ENCODE results near the gene JOSD1.
A peak's percentile ranks its signal among the peaks of the same experiment; 100 is the strongest.

JOSD1 gene

DNA sequence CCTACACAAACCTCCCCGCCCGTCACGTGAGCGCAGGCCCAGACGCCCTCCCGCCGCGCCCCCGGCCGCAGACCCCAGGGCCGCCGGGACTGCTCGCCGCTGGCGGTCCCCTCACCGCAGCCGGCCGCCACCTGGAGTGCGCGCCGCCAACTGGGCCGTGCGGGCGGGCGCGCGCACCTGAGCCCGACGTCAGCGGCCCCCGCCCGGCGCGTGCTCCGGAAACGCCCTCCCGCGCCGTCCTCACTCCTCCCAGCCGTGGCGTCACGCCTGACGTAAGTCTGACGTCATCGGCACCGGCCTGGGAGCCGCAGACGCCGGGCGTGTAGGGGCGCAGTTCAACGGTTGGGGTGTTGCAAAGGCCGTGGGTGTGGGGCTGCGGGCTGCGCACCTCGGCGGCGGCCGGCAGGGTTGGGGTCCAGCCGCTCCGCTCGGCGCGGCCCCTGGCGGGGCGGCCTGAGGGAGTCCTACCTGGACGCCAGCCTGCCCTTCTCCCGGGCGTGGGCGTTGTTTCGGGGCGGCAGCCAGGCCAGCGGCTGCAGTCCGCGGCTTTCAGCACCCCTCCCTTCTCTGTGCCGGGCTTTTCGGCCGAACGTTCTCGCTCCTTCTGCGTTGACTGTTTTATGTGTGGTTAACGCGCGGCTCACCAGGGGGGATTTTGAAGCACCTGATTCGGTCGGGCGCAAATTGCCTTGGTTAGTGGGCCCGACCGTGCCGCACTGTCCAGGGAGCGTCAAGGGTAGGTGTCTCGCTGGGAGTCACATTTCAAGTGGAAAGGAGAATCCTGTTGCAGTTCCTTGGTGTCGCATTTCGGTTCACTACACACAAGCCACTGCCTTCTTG, at the start of gene JOSD1:
Gene JOSD1 (minus strand): TSS at position 155 of the 840 bp plus-strand sequence. CDS start 956 bp downstream, outside the sequence.
- H3K4me2 ChIP-seq = peak within 1 kb of the TSS; percentile 83
- H3K9me3 ChIP-seq = no peaks in the 10 kb centered on the region
- H3K36me3 ChIP-seq = 0 out of 2 replicates have a peak, but pooled peaks cover 4% of the 10 kb centered on the region
- H3K27ac ChIP-seq = peak within 1 kb of the TSS; percentile 92
- H3K4me3 ChIP-seq = peak within 1 kb of the TSS; percentile 95
- no peaks in the 10 kb centered on the region; the same call in 1 of the 2 replicates for H3K27me3 ChIP-seq
- H3K9ac ChIP-seq = peak within 1 kb of the TSS; percentile 94
- no peak for TF ChIP-seq Cebpa-rat (IDR thresholded peaks at IDR 0.05)
- peaks cover 33% of the 10 kb centered on the region for H4K20me1 ChIP-seq
- peaks cover 62% of the 10 kb centered on the region for H3K4me1 ChIP-seq

DNA sequence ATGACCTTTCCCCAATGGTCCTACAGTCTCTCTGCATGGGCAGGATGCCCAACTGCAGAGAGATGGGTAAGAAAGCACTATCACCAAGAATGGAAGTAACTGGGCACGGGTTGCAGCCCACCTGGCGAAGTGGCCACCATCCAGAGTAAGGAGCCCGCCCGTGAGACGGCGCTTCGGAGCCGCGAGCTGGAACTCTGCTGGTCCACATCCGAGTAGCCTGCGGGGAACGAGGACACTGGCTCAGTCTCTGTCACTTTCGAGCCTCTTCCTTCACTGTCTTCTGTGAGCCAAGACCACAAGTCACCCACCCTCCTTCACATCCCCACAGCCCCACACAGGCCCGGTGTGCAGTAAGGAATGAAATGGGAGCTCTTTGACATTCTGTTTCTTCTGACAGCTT, 49.4 kb upstream of the JOSD1 start:
- peaks cover 82% of the 10 kb centered on the region for H3K36me3 ChIP-seq
- H3K9me3 ChIP-seq = no peaks in the 10 kb centered on the region
- no peaks in the 10 kb centered on the region for H3K27me3 ChIP-seq
- H3K4me2 ChIP-seq = peak overlapping the region; percentile 96
- peaks cover 93% of the 10 kb centered on the region for H4K20me1 ChIP-seq
- peak overlapping the region; percentile 95; the same call in 1 of the 2 replicates for H3K9ac ChIP-seq
- H3K4me3 ChIP-seq = no peak overlapping the region
- H3K27ac ChIP-seq = peak overlapping the region; percentile 96
- peaks cover 58% of the 10 kb centered on the region for H3K4me1 ChIP-seq
- TF ChIP-seq Cebpa-rat (IDR thresholded peaks at IDR 0.05) = no peak

DNA sequence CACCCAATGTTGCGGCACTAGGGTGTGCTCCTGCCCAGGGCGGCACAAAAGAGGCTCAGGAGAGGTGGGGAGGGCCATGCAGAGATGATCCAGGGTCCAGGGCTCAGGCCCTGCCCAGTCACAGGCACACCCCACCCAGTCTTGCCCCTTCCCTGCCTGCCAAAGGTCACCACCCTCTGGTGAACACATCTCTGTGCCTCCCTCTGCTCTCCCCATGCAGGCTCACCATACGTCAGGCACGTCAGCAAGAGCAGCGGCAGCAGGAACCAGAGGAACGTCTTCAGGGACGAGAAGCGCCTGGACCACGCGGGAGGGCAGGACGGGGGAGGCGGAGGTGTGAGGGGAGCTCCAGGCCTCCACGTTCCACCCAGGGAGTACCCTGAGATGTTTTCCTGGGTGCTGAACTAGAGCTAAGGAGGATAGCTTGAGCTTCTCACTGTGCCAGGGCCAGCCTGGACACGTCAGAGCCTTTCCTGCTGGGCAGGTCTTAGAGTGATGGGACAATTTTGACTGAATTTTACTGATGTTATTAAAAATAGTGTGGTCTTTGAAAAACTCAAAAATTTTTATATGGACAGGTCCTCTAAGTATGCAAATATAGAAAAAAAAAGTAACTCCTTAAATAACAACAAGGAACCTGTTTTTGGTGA, 47.9 kb upstream of the JOSD1 start:
- peak overlapping the region; percentile 16; the same call in 1 of the 2 replicates for H3K4me2 ChIP-seq
- peaks cover 97% of the 10 kb centered on the region for H3K36me3 ChIP-seq
- H3K9me3 ChIP-seq = no peaks in the 10 kb centered on the region
- peak overlapping the region; percentile 96; the same call in 1 of the 2 replicates for H3K27ac ChIP-seq
- peaks cover 96% of the 10 kb centered on the region for H4K20me1 ChIP-seq
- H3K4me1 ChIP-seq = peaks cover 53% of the 10 kb centered on the region
- H3K4me3 ChIP-seq = no peak overlapping the region
- no peak for TF ChIP-seq Cebpa-rat (IDR thresholded peaks at IDR 0.05)
- H3K9ac ChIP-seq = no peak overlapping the region
- H3K27me3 ChIP-seq = no peaks in the 10 kb centered on the region

DNA sequence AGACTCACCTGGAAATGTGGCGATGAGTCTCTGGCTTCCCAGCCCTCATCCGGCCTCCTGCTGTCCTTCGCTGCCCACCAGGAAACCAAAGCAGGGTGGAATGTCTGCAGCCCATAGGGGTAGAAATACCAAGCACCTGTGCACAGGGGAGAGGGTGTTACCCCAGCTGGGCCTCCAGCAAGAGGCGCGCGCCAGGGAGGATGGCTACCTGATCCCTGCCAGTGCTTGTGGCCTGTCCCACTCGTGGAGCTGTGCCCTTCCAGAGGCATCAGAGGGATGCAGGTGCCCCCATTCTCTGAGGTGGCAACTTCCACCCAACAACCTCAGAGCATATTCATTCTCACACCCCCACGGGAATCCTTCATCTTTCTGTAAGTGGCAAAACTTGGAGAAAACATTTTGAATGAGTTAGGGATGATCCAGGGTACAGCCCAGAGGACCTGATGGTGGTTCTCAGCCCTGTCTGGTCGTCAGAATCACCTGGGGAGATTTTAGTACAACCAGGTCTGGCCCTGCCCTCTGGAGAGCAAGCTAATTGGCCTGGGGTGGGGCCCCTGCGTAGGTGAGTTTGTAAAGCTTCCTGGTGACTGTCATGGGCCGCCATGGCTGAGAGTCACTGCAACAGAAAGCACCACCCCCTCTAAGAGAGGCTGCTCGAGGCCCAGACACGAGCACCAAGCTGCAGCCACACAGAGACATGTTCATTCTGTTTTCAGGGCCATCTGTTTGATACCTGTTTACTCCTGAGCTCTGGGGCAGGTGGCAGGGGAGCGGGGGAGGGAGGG, 45.1 kb upstream of the JOSD1 start:
- Histone ChIP-seq H3K4me1 (peaks cover 41% of the 10 kb centered on the region), H3K27me3 (no peaks in the 10 kb centered on the region), H3K27ac (no peak overlapping the region), H3K9ac (no peak overlapping the region), H3K36me3 (peaks cover 100% of the 10 kb centered on the region), H4K20me1 (peaks cover 100% of the 10 kb centered on the region), H3K4me2 (no peak overlapping the region), H3K4me3 (no peak overlapping the region), H3K9me3 (no peaks in the 10 kb centered on the region)
- TF ChIP-seq Cebpa-rat (IDR thresholded peaks at IDR 0.05) = no peak

GRCh38 chr22:38744981-38745380, 44.2 kb upstream of the JOSD1 start:
- peaks cover 100% of the 10 kb centered on the region for H4K20me1 ChIP-seq
- H3K4me3 ChIP-seq = no peak overlapping the region
- no peak overlapping the region for H3K9ac ChIP-seq
- H3K4me2 ChIP-seq = no peak overlapping the region
- no peaks in the 10 kb centered on the region for H3K9me3 ChIP-seq
- H3K27ac ChIP-seq = no peak overlapping the region
- H3K27me3 ChIP-seq = no peaks in the 10 kb centered on the region
- H3K4me1 ChIP-seq = peaks cover 41% of the 10 kb centered on the region
- peaks cover 100% of the 10 kb centered on the region for H3K36me3 ChIP-seq
- TF ChIP-seq Cebpa-rat (IDR thresholded peaks at IDR 0.05) = no peak

DNA sequence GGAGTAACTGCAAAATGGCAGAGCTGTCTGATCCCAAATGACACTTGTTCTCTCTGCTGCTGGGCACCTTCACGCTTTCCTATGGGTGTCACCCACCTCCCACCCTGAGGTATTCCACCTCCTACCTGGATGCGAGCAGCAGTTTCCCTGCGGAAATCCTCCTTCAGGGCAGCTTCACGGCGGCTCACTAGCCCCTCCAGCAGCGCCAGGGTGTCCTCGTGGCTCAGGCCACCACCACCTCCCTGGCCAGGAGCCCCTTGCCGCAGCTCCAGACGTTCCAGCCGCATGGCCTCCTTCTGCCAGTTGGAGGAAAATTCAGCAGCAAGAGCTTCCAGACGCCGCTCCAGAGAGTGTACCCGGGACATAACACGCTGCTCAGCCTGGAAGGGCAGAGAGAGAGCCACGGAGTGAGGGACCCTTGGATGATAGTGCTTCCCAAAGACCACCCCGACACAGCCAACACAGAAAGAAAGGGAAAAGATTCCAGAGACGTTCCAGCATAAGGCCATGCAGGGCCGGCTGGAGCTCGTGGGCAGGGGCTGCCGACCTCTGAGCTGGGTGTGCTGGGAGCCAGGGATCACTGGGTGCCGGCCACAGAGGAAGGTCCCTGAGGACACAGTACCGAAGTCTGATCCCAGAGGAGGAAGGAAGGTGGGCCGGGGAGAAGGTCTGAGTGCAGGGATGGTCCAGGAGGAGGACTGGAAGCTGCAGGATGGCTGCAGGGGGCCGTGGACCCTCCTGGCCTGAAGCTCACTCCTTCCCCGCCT, 41.6 kb upstream of the JOSD1 start:
- peaks cover 100% of the 10 kb centered on the region for H3K36me3 ChIP-seq
- H3K4me2 ChIP-seq = no peak overlapping the region
- H3K27ac ChIP-seq = 0 out of 2 replicates have a peak overlapping the region, but pooled peaks have one; percentile 11
- no peaks in the 10 kb centered on the region for H3K27me3 ChIP-seq
- H3K4me3 ChIP-seq = no peak overlapping the region
- H3K9ac ChIP-seq = 0 out of 2 replicates have a peak overlapping the region, but pooled peaks have one; percentile 1
- peaks cover 51% of the 10 kb centered on the region for H3K4me1 ChIP-seq
- H4K20me1 ChIP-seq = peaks cover 100% of the 10 kb centered on the region
- TF ChIP-seq Cebpa-rat (IDR thresholded peaks at IDR 0.05) = no peak
- H3K9me3 ChIP-seq = no peaks in the 10 kb centered on the region

- H3K27me3 ChIP-seq = no peaks in the 10 kb centered on the region
- no peak overlapping the region for H3K27ac ChIP-seq
- H3K4me2 ChIP-seq = no peak overlapping the region; the same call in 1 of the 2 replicates
- peaks cover 100% of the 10 kb centered on the region for H3K36me3 ChIP-seq
- peak overlapping the region; percentile 30 for H3K9ac ChIP-seq
- H3K9me3 ChIP-seq = no peaks in the 10 kb centered on the region
- TF ChIP-seq Cebpa-rat (IDR thresholded peaks at IDR 0.05) = no peak
- H3K4me3 ChIP-seq = no peak overlapping the region
- peaks cover 59% of the 10 kb centered on the region for H3K4me1 ChIP-seq
- H4K20me1 ChIP-seq = peaks cover 100% of the 10 kb centered on the region
Observed at GRCh38 chr22:38741576-38741975, 40.8 kb upstream of the JOSD1 start.

GRCh38 chr22:38741166-38741565, 40.4 kb upstream of the JOSD1 start:
- Histone ChIP-seq H3K36me3 (peaks cover 100% of the 10 kb centered on the region), H3K9me3 (no peaks in the 10 kb centered on the region), H3K4me2 (no peak overlapping the region; the same call in 1 of the 2 replicates), H3K27me3 (no peaks in the 10 kb centered on the region), H3K27ac (no peak overlapping the region; the same call in 1 of the 2 replicates), H3K4me1 (peaks cover 63% of the 10 kb centered on the region), H4K20me1 (peaks cover 100% of the 10 kb centered on the region), H3K4me3 (no peak overlapping the region), H3K9ac (peak overlapping the region; percentile 30; the same call in 1 of the 2 replicates)
- TF ChIP-seq Cebpa-rat (IDR thresholded peaks at IDR 0.05) = no peak

All from BLaER1 (cell line).